ENCODE results near the gene RERE. TPM values are rescaled to one million over a fixed set of nuclear protein-coding genes. Genes with fewer than 3 reads are reported as not detected.
A peak's percentile ranks its signal among the peaks of the same experiment; 100 is the strongest.

The RERE gene
- polyA plus RNA-seq, 1 experiment = 14.3 TPM

DNA sequence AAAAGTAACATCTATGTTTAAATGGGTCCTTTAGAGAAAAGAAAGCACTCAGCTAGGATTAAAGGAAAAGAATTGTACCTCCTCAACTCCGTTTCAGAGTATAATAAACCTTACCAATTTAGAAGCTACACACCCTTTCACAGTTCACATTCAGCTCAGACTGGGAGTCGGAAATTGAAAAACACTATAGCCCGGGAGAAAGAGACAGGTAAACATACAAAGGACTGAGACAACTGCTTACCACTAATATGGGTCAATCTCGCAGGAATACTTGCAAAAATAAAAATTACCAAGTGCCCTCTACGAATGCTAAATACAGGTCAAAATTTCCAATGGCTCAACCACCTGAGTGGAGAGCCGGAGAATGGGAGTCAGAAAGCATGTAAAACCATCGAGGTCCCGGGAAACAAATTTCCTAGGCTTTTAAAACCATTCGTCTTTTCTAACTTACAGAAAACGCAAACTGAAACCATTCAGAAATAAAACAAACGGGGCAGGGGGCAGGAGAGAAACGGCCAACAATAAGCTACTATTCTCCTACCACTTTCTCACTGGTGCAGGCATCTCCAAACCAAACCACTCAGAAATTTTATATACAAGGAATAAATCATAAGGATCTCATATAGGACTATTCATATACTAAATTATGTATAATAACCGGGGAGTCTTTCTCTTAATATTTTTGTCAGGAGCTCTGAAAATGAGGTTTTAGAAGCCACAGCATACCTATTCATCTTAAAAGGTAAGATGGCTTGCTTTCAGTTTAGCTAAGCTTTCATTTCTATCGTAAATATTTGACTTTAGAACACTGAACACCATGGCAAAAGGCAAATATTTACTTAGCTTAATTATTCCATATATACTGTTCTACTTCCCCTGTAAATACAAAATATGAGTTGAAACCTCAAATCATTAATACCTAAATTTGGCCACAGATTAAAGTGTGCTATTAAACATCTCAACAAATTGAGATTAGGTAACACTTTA lies 136.5 kb downstream of the RERE start:
- ChIA-PET CTCF (interaction anchor here (1.1 to 2.9 kb wide), 2 partner anchors 10 to 705 kb away, joined by 3 to 21 read pairs; no protein-coding TSS in a partner anchor), POLR2A (interaction anchor here (0.7 to 0.9 kb wide), 2 partner anchors 20 to 34 kb away, joined by 3 read pairs; no protein-coding TSS in a partner anchor)
- no peak for TF ChIP-seq CTCF (IDR thresholded peaks at IDR 0.05; ENCODE audit: low read depth, low read length)
- Histone ChIP-seq H3K27ac (ENCODE audit: low read depth, low read length) (no peak overlapping the region), H3K27me3 (ENCODE audit: control insufficient read depth, insufficient read depth, low read length) (no peaks in the 10 kb centered on the region), H3K9me3 (ENCODE audit: control insufficient read depth, insufficient read depth, low read length) (no peaks in the 10 kb centered on the region), H3K4me3 (ENCODE audit: low read depth, low read length) (peak overlapping the region; percentile 35)
- DNase-seq (ENCODE audit: low read depth, low spot score) = no peak

DNA sequence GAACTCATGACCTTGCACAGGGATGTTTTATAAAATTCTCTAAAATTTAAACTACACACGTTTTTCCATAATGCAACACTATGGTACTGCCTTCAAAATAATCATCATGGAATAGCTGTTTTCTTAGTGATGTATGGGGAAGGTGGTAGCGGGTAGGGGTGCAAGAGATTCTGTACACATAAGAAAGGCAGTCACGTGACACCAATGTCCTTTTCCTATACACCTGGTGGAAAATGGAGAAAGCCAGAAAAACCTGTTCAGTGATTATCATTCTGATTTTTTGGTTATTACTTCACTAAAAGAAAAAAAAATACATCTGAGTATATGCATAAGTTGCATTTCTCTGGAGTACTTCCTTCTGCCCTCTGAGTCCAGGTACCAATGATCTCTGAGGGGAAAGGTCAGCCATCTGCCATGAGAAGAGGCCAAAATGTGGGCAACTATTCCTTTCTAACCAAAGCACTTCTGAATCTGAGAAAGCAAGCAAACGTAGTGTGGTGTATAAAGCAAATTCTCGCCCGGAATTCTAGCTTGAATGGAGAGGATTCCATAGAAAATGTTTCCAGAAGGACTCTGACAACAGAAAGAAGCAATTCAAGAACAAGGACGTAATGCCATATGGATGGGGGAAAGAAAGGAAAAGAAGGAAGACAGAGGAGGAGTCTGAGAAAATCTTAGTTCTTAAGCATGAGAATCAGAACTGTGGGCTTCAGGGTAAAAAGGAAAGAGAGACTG lies 137.3 kb downstream of the RERE start:
- no peaks in the 10 kb centered on the region for H3K27me3 ChIP-seq (ENCODE audit: control insufficient read depth, insufficient read depth, low read length)
- CTCF ChIA-PET = interaction anchor here (0.9 to 2.9 kb wide), 5 partner anchors 9 to 704 kb away, joined by 3 to 21 read pairs (median 3); no protein-coding TSS in a partner anchor
- POLR2A ChIA-PET = interaction anchor here (0.7 kb wide), 1 partner anchor 33 kb away, joined by 3 read pairs; no protein-coding TSS in a partner anchor
- no peaks in the 10 kb centered on the region for H3K9me3 ChIP-seq (ENCODE audit: control insufficient read depth, insufficient read depth, low read length)
- no peak for DNase-seq (ENCODE audit: low read depth, low spot score)
- no peak overlapping the region for H3K4me3 ChIP-seq (ENCODE audit: low read depth, low read length)
- H3K27ac ChIP-seq (ENCODE audit: low read depth, low read length) = no peak overlapping the region
- no peak for TF ChIP-seq CTCF (IDR thresholded peaks at IDR 0.05; ENCODE audit: low read depth, low read length)

DNA sequence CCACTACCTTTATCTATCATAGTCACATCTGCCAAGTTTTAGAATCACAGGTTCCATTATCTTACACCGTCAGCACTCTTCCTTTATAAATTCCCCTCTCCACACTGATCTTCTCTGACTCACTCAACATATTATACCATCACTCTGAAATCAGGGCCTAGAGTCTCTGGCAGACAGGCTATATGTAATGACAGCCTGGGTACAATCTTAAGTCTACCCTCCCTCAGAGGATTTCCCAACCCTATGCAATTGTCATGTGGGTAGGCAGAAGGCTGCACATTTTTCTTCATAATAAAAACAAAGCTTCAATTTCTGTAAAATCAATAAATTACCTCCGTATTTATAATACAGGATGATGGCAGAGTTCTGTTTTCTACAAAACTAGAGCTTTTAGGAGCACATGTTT lies 138.0 kb downstream of the RERE start:
- ChIA-PET POLR2A (no interaction called here), CTCF (interaction anchor here (0.9 to 2.9 kb wide), 5 partner anchors 8 to 169 kb away, joined by 3 to 21 read pairs (median 3); no protein-coding TSS in a partner anchor)
- no peak for TF ChIP-seq CTCF (IDR thresholded peaks at IDR 0.05; ENCODE audit: low read depth, low read length)
- no peaks in the 10 kb centered on the region for H3K9me3 ChIP-seq (ENCODE audit: control insufficient read depth, insufficient read depth, low read length)
- no peak overlapping the region for H3K27ac ChIP-seq (ENCODE audit: low read depth, low read length)
- H3K4me3 ChIP-seq (ENCODE audit: low read depth, low read length) = no peak overlapping the region
- H3K27me3 ChIP-seq (ENCODE audit: control insufficient read depth, insufficient read depth, low read length) = no peaks in the 10 kb centered on the region
- DNase-seq (ENCODE audit: low read depth, low spot score) = no peak

DNA sequence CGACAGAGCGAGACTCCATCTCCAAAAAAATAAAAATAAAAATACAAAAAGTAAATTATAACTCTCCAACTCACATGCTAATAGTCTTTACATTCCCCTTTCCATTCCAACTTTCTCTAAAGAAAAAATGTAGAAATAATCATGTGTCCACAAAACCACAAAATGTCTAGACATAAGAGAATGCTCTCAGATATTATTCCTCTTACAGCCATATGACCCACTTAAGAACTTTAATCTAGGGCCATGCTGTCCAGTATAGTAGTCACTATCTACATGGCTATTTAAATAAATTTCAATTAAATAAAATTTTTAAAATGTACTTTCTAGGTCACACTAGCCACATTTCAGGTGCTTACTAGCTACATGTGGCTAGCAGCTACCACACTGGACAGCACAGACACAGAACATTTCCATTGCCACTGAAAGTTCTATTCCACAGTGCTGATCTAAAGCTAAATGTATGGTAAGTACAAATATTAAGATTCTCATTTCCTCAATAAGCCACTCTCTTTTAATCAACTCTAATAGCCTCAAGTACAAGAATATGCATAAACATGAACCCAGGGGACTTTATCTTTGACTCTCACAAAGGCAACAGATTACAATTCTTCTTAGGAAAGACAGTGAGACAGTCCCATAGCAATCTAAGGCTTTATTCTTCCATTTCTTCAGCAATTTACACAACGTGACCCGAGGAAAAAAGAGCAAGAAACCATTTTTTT lies 138.6 kb downstream of the RERE start:
- no peak for TF ChIP-seq CTCF (IDR thresholded peaks at IDR 0.05; ENCODE audit: low read depth, low read length)
- H3K27me3 ChIP-seq (ENCODE audit: control insufficient read depth, insufficient read depth, low read length) = no peaks in the 10 kb centered on the region
- H3K27ac ChIP-seq (ENCODE audit: low read depth, low read length) = no peak overlapping the region
- ChIA-PET POLR2A (no interaction called here), CTCF (interaction anchor here (0.9 to 2.9 kb wide), 5 partner anchors 7 to 170 kb away, joined by 3 to 21 read pairs (median 3); no protein-coding TSS in a partner anchor)
- DNase-seq (ENCODE audit: low read depth, low spot score) = no peak
- H3K4me3 ChIP-seq (ENCODE audit: low read depth, low read length) = no peak overlapping the region
- no peaks in the 10 kb centered on the region for H3K9me3 ChIP-seq (ENCODE audit: control insufficient read depth, insufficient read depth, low read length)

All from AG04450 (cell line).